SJCRH30 (cell line): ENCODE results near the gene UTP18. TPM values are rescaled to one million over a fixed set of nuclear protein-coding genes. Genes with fewer than 3 reads are reported as not detected.
"Not testable (repeated sequence)": the region's sequence is repeated elsewhere in the genome, so short reads cannot be mapped to it uniquely, and the experiment has no call there.

Source experiments
- DNase-seq, 2 experiments: peaks; one replicate each; pipeline ENCODE4 v3.0.0-alpha.2; 2015 to 2020
- H3K27ac ChIP-seq: fragments of 250-450 bp; sonication (Bioruptor Pico); 2 replicates; pipeline ENCODE4 v1.5.1; 2020; ENCODE audit warnings: mild to moderate bottlenecking, moderate library complexity
- H3K27me3 ChIP-seq: fragments of 250-450 bp; sonication (Bioruptor Pico); 2 replicates; pipeline ENCODE4 v1.5.1; 2020; ENCODE audit warnings: mild to moderate bottlenecking, moderate library complexity
- H3K36me3 ChIP-seq: fragments of 250-450 bp; sonication (Bioruptor Pico); 2 replicates; pipeline ENCODE4 v1.5.1; 2020; ENCODE audit warnings: mild to moderate bottlenecking, moderate library complexity
- H3K4me1 ChIP-seq: fragments of 250-450 bp; sonication (Bioruptor Pico); 2 replicates; pipeline ENCODE4 v1.5.1; 2020; ENCODE audit warnings: mild to moderate bottlenecking, moderate library complexity
- H3K4me3 ChIP-seq: fragments of 250-450 bp; sonication (Bioruptor Pico); 2 replicates; pipeline ENCODE4 v1.5.1; 2020; ENCODE audit warnings: mild to moderate bottlenecking, moderate library complexity
- H3K9me3 ChIP-seq: fragments of 250-450 bp; sonication (Bioruptor Pico); replicated peaks from 2 replicates; pipeline ENCODE4 v1.5.1; 2020; ENCODE audit warnings: mild to moderate bottlenecking, moderate library complexity
- total RNA-seq: library from RNA; depleted of rRNA; stranded (reverse); fragments of >200 nt; shearing (Covaris generic); gene quantifications from 2 replicates; pipeline ENCODE4 v1.2.3, GENCODE V29; 2014; rRNA removed

The UTP18 gene
- 51.7 and 57.9 TPM in 2 replicates for total RNA-seq

GRCh38 chr17:51260237-51261023 is at the start of gene UTP18:
Gene UTP18, plus strand, starts transcription at chr17:51260546. Its CDS starts 39 bp downstream, at chr17:51260585.
- H3K36me3 ChIP-seq = peaks cover 8% of the 10 kb centered on the region
- no peaks in the 10 kb centered on the region for H3K9me3 ChIP-seq
- H3K4me1 ChIP-seq = no peaks in the 10 kb centered on the region; the same call in 1 of the 2 replicates
- H3K27me3 ChIP-seq = no peaks in the 10 kb centered on the region
- peak within 1 kb of the TSS; percentile 98 for H3K27ac ChIP-seq
- H3K4me3 ChIP-seq = peak within 1 kb of the TSS; percentile 97
- peak; percentile 97 for DNase-seq

GRCh38 chr17:51214920-51215319 is 45.4 kb upstream of the UTP18 start:
- Histone ChIP-seq H3K9me3 (no peaks in the 10 kb centered on the region), H3K27me3 (no peaks in the 10 kb centered on the region)

GRCh38 chr17:51217946-51218345 is 42.4 kb upstream of the UTP18 start:
- Histone ChIP-seq H3K4me1 (no peaks in the 10 kb centered on the region), H3K27me3 (no peaks in the 10 kb centered on the region), H3K27ac (no peak overlapping the region), H3K4me3 (no peak overlapping the region), H3K9me3 (no peaks in the 10 kb centered on the region), H3K36me3 (peaks cover 12% of the 10 kb centered on the region)
- DNase-seq = no peak

More at GRCh38 chr17:51214920-51215319, 45.4 kb upstream of the UTP18 start:
- no peak for DNase-seq
- no peaks in the 10 kb centered on the region for H3K4me1 ChIP-seq
- H3K27ac ChIP-seq = no peak overlapping the region
- H3K4me3 ChIP-seq = no peak overlapping the region
- peaks cover 10% of the 10 kb centered on the region for H3K36me3 ChIP-seq

GRCh38 chr17:51221322-51221721 is 39.0 kb upstream of the UTP18 start:
- H3K4me1 ChIP-seq = no peaks in the 10 kb centered on the region
- peaks cover 10% of the 10 kb centered on the region; the same call in 1 of the 2 replicates for H3K36me3 ChIP-seq
- H3K27ac ChIP-seq = no peak overlapping the region

GRCh38 chr17:51224402-51225262 is 35.7 kb upstream of the UTP18 start:
- Histone ChIP-seq H3K27ac (no peak overlapping the region), H3K9me3 (no peaks in the 10 kb centered on the region), H3K27me3 (no peaks in the 10 kb centered on the region), H3K4me1 (no peaks in the 10 kb centered on the region), H3K36me3 (0 out of 2 replicates have a peak, but pooled peaks cover 2% of the 10 kb centered on the region), H3K4me3 (no peak overlapping the region)
- DNase-seq = no peak

More at GRCh38 chr17:51221322-51221721, 39.0 kb upstream of the UTP18 start:
- H3K9me3 ChIP-seq = no peaks in the 10 kb centered on the region
- H3K4me3 ChIP-seq = no peak overlapping the region
- no peak for DNase-seq
- H3K27me3 ChIP-seq = no peaks in the 10 kb centered on the region

GRCh38 chr17:51225523-51225922 is 34.8 kb upstream of the UTP18 start:
- not testable (repeated sequence) for H3K4me3 ChIP-seq, H3K9me3 ChIP-seq, H3K4me1 ChIP-seq, H3K36me3 ChIP-seq, DNase-seq, H3K27ac ChIP-seq, H3K27me3 ChIP-seq

GRCh38 chr17:51228161-51228560 is 32.2 kb upstream of the UTP18 start:
- Histone ChIP-seq H3K36me3 (no peaks in the 10 kb centered on the region), H3K9me3 (no peaks in the 10 kb centered on the region), H3K27ac (no peak overlapping the region), H3K27me3 (no peaks in the 10 kb centered on the region), H3K4me3 (no peak overlapping the region), H3K4me1 (no peaks in the 10 kb centered on the region)
- DNase-seq = no peak

GRCh38 chr17:51229889-51230288 is 30.5 kb upstream of the UTP18 start:
- no peaks in the 10 kb centered on the region for H3K9me3 ChIP-seq
- H3K27me3 ChIP-seq = no peaks in the 10 kb centered on the region
- no peak overlapping the region for H3K27ac ChIP-seq
- H3K4me1 ChIP-seq = no peaks in the 10 kb centered on the region
- no peak for DNase-seq
- no peak overlapping the region for H3K4me3 ChIP-seq
- H3K36me3 ChIP-seq = no peaks in the 10 kb centered on the region

- Histone ChIP-seq H3K27me3 (no peaks in the 10 kb centered on the region), H3K27ac (no peak overlapping the region), H3K4me1 (no peaks in the 10 kb centered on the region), H3K36me3 (no peaks in the 10 kb centered on the region), H3K9me3 (no peaks in the 10 kb centered on the region), H3K4me3 (no peak overlapping the region)
- DNase-seq = no peak
Measured at GRCh38 chr17:51230306-51230705, 30.0 kb upstream of the UTP18 start.

- DNase-seq = no peak
Measured at GRCh38 chr17:51231999-51232398, 28.3 kb upstream of the UTP18 start.

GRCh38 chr17:51234162-51234561 is 26.2 kb upstream of the UTP18 start:
- Histone ChIP-seq H3K4me1 (no peaks in the 10 kb centered on the region), H3K27me3 (no peaks in the 10 kb centered on the region), H3K36me3 (peaks cover 3% of the 10 kb centered on the region; the same call in 1 of the 2 replicates), H3K27ac (no peak overlapping the region), H3K4me3 (no peak overlapping the region), H3K9me3 (no peaks in the 10 kb centered on the region)
- no peak for DNase-seq

More at GRCh38 chr17:51231999-51232398, 28.3 kb upstream of the UTP18 start:
- Histone ChIP-seq H3K27ac (no peak overlapping the region), H3K4me3 (no peak overlapping the region), H3K4me1 (no peaks in the 10 kb centered on the region), H3K27me3 (no peaks in the 10 kb centered on the region), H3K36me3 (no peaks in the 10 kb centered on the region), H3K9me3 (no peaks in the 10 kb centered on the region)

- Histone ChIP-seq H3K9me3 (no peaks in the 10 kb centered on the region), H3K27ac (no peak overlapping the region), H3K4me3 (no peak overlapping the region), H3K36me3 (peaks cover 3% of the 10 kb centered on the region; the same call in 1 of the 2 replicates), H3K27me3 (no peaks in the 10 kb centered on the region), H3K4me1 (no peaks in the 10 kb centered on the region)
- no peak for DNase-seq
Measured at GRCh38 chr17:51238255-51238887, 22.0 kb upstream of the UTP18 start.

- peaks cover 3% of the 10 kb centered on the region; the same call in 1 of the 2 replicates for H3K36me3 ChIP-seq
- no peaks in the 10 kb centered on the region for H3K27me3 ChIP-seq
- H3K4me1 ChIP-seq = no peaks in the 10 kb centered on the region
- H3K27ac ChIP-seq = no peak overlapping the region
- H3K9me3 ChIP-seq = no peaks in the 10 kb centered on the region
- no peak for DNase-seq
- no peak overlapping the region for H3K4me3 ChIP-seq
Measured at GRCh38 chr17:51240275-51240674, 20.1 kb upstream of the UTP18 start.

GRCh38 chr17:51244041-51244440 is 16.3 kb upstream of the UTP18 start:
- no peak for DNase-seq
- Histone ChIP-seq H3K27ac (no peak overlapping the region), H3K4me3 (no peak overlapping the region), H3K36me3 (no peaks in the 10 kb centered on the region), H3K27me3 (no peaks in the 10 kb centered on the region), H3K4me1 (no peaks in the 10 kb centered on the region), H3K9me3 (no peaks in the 10 kb centered on the region)
